ENCODE measurements around the gene KLHL3.

Gene KLHL3

DNA sequence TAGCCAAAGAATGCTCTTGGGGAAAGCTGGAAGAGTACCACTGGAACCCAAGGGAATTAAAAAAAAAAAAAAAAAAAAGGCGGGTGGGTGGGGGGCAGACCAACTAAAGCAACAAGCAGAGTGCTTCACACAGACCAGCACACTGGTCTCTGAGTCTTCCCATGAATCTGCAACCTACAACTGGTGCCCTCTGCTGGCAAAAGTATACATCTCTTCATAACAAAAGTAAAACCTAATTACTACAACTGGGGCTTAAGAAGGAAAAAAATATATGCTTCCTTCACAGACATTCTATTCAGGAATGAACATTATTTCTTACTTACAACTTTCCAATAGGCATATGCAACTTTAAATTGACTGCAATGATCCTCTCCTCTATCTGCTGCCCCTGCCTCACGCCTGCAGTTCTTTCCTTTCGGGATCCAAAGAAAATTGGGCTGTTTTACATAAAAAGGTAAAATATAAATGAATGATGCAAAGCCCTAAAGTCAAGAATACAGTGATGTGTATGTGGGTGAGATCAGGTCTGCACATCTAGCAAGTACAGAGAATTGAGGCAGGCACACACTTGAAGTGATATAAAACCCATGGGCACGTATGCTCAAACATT lies 7.2 kb upstream of the KLHL3 start:
- DNase-seq = peak; percentile 65

DNA sequence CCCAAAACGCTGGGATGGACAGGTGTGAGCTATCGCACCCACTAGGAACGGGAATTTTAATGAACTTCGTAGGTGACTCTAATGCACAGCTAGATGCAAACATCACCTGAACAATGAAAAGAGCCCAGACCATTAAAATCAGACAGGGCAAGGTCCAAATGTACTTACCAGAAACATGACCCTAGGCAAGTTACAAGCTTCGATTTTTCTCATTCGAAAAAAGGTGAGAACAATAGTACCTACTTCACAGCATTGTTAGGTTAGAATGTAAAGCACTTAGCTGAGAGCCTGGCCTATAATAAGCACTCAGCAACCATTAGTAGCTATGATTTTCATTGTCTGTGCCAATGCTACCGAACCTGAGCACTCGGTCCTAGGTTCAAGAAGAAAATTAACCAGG lies 5.8 kb upstream of the KLHL3 start:
- no peak for DNase-seq

DNA sequence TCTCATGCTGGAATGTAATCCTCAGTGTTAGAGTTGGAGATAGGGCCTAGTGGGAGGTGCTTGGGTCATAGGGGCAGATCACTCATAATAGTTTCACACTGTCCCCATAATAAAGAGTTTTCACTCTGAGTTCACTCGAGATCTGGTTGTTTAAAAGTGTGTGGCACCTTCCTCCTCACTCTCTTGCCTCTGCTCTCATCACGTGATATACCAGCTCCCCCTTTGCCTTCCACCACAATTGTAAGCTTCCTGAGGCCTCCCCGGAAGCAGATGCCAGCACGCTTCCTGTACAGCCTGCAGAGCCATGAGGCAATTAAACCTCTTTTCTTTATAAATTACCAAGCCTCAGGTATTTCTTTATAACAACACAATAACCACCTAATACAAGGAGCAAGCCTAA lies 3.8 kb upstream of the KLHL3 start:
- DNase-seq = no peak

DNA sequence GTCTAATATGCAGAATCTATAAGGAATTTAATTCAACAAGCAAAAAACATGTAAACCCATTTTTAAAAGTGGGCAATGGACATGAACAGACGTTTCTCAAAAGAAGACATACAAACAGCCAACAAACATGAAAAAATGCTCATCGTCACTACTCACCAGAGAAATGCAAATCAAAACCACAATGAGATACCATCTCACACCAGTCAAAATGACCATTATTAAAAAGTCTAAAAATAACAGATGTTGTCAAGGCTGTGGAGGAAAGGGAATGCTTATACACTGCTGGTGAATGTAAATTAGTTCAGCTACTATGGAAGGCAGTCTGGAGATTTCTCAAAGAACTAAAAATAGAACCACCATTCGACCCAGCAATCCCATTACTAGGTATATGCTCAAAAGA lies 3.1 kb upstream of the KLHL3 start:
- no peak for DNase-seq

DNA sequence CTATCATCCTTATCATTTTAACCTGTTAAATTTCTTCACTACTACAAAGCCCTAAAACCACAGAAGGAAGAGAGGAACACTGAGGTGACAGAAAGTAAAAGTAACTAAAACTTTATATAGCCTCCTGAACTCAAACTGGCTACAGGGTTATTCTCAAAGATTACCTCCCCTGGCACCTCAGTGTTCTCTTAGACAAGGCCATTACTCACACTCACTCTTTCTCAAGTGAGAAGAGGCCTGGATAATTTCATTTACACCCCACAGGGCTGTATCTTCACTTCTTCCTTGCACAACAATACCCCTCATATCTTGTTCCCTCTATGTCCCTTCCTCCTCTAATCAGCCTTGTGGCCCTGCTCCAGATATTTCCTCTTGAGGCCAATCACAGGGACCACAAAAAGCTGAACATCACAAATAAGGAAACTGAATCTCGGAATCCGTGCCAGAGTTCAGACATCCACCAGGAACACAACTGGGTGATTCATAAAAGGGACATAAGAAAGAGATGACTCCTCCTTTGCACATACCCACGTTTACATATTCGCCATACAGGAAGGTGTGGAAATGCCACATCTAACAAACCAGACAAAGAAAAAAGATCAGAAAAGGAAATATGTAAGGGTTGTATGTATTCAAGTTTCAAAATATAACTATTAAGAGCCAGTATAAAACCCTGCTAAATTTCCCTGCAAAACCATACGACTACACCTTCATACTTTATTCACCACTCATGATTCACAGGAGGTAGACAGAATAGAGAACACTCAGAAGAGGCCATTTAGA lies 1.7 kb upstream of the KLHL3 start:
- DNase-seq = peak; percentile 74

DNA sequence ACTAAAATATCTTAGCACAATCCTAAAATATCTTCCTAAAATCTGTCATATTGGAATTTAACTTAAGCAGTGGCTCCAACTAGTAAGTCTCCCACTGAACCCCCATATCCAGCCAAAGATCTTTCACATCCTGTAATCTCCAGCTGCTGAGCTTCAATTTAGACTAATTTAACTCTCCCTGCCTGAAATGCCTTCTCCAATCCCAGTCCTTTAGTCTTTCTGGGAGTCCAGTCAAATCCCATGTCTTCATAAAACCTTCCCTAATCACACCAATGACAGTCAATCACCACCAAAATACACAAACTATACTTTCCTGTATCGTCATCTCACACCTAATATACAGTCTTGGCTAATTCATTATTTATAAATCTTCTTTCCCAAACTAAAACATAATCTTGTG lies 607 bp upstream of the KLHL3 start:
- no peak for DNase-seq

DNA sequence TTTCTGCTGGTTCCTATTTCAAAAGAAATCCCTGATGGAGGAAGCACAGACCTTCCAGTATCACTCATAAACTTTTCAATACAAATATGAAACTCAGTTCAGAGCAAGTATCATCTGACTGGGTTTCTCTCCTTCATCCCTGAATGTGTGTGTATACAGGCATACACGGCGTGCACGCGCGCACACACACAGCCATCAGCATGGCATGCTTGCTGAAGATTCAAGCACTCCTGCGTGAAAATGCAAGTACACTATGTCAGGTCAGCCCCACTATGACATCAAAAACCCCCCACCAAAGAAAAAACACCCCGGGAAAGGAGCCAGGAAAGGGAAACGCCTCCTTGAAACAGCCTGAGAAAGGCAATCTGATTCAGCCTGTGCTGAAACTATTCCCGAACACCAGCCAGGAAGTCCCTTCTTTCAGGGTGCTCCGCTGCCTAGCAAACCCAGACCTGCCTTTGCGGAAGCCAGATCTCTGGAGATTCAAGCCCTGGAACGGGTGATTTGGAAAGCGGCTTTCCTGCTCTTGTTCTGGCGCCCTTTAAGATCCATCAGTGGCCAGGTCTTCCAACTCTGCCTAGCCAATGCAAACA lies 831 bp downstream of the KLHL3 start:
- DNase-seq = peak; percentile 67

DNA sequence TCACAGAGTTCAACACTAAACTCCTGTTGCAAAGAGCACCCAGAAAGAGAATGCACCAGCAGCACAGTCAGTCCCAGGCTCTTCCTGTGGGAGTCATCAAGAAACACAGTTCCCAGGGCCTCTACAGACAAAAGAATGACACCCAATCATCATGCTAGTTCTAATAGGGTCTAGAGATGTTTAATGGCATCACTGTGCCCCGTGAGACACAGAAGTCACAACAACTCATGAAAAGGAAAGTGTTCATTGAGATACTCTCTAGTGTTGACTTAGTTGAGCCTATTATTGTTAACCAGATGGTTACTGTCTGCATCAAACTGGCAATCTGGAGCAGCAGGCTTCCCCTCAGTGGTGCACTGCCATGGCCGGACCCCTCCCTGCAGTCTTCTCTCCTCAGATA lies 1.6 kb downstream of the KLHL3 start:
- DNase-seq = no peak

DNA sequence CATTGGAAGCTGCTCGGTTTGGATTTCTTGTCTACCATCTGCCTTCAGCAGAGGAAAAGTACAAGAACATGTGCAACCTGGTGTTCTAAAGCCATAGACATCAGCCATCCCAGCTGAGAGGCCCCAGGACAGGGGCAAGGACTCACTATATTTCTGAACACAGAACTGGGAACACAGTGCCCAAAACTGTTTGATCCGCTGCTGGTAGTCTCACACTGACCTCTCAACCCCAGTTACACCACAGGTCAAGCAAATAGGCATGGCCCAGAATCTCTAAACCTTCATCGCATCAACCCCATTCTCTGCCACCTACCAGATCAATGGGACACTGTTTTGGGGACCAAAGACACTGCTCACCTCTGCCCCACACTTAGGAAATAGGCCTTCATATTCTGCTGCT lies 2.0 kb downstream of the KLHL3 start:
- DNase-seq = no peak

DNA sequence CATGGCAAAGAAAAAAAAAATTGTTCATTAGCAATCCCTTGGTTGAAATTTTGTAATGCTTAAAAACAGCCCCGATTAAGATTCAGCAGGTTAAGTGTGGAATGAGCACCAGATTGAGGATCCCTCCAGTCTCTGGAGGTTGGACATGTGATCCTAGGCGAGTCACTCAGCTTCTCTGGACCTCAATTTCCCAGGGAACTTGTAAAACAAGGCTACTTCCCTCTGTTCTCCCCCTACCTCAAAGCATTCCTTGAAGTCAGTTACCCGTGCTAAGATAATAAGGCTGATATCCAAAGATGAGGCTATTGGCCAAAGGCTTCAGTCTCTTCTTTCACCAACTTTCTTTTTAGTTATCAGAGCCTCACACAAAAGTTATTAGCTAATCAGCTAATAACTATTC lies 2.9 kb downstream of the KLHL3 start:
- no peak for DNase-seq

DNA sequence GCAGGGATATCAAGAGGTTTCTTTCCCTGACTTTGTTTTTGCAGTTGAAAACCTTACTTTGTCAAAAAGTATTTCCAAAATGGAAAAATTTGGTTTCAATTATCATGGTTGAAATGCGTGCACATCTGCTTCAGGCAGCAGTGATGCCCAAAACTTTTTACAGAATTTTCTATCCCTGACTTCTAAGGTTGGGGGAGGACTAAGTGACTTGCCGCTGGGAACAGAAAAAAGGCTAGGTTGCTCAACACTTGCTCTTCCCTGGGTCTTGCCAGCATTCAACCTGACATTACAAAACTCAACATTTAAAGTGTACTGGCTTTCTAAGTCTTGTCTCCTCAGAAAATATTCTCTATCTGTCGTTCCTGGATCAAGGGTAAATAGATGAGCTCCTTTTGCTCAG lies 4.7 kb downstream of the KLHL3 start:
- DNase-seq = no peak

DNA sequence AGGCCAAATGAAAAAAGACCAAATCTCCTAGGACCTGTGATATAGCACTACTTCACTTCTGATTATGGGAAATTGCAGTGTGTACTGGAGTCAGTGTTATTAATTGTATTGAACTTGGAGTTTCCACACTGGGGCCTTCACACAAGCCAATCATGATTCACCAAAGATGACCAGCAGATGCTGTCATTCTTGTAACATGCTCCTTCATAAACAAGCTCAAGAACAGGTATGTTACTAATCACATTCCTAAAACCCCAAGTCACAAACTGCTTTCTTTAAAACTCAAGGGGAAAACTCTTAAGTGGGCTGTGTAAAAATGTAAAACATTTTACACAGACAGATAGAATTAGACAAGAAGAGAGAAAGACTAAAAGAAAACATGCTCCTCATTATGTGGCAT lies 5.6 kb downstream of the KLHL3 start:
- DNase-seq = no peak

DNA sequence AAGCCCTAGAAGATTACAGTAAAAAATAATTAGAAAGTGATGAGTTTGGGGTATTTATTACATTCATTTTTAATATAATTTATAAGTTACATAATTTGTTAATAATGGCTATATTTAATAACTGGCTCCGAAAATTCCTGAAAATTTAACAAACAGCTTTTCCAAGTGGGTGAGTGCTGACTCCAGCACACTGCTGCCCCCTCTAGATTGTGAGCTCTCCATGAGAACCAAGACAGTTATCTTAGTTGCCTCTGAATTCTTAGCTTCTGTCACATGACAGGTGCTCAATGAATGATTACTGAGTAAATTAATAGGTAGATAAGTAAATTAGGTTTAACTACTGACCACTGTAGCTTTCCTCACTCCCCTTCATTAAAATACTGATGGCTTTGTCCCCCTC lies 7.8 kb downstream of the KLHL3 start:
- DNase-seq = no peak

DNA sequence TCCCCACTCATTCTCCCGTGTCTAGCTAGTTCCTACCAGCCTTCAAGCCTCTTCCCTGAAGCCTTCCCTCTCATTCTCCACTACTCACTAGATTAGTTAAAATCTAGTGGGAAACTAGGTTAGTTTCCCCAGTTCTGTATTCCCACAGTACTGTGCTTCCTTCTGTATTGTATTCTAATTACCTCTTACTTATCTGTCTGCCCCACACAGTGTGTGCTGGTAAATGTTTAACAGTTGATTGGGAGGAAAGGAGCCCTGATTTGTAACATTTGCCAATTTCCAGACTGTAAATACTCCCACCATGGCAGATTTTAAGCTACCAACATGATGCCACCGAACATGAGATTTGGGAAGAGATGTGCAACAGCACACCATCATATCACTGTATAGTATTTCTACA lies 8.3 kb downstream of the KLHL3 start:
- DNase-seq = no peak

DNA sequence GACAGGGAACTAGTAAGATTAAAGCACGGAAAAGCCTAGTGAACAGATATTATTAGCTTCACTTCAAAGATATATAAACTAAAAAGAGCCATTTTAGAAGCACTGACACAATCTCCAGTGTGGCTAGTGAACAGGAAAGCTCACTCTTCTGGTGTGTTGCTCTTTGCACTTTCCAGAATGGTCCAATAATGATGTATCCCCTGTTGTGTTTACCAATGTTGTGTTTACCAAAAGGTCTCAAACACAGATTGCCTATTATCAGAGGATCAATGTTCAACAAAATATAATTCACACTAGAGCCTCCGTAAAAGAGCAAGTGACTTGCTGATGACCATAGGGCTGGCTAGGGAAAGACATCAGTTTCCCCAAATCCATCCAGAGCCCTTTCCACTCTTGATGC lies 11.6 kb downstream of the KLHL3 start:
- DNase-seq = no peak

DNA sequence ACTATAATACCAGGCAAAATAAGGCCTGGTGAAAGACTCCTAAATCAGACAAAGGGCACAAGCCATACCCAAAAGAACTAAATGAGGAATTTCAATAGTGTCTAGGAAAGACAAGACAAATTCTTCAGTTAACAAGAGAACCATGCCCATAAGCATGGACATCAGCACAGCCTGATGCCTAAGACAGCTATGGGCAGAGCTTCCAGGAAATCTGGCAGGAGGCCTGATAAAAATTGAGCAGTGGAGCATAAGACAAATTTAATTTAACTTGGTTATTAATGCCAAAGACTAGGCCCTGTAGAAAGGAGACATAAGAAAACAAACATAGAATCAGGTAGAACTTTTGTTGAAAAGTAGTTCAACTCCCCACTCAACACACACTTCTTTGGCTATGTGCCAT lies 17.3 kb downstream of the KLHL3 start:
- DNase-seq = no peak

DNA sequence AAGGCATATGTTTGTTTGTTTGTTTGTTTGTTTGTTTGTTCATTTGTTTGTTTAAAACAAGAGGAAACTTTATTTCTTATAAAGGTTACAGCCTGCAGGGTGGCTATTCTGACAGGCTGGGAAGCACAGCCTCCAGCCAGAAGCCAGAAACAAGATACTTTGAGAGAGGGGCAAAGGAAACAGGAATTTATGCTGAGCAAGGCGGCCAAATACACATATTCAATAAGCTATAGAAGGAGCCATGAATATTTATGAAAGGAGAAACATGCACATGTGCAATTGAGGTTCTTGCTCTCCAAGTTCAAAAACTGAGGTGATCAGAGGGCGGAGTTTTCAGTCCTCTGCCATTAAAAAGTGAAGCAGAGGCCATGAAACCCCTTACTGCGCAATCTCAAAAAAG lies 19.6 kb downstream of the KLHL3 start:
- no peak for DNase-seq

DNA sequence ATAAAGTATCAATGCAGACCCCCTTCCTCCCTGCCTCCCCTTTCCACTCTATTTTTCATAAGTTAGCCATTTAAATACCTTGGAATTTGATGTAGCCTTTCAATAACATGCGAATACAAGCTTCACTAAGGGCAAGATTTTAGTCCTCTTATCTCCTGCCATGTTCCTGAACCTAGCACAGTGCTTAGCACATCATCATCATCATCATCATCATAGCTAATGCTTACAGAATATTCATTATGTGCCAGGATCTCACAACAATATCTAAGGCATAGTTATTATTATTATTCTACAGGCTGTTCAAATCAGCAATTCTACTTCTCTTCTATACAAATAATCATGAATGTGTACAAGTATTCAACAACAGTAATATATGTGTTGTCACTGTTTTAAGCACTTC lies 20.4 kb downstream of the KLHL3 start:
- DNase-seq = no peak

DNA sequence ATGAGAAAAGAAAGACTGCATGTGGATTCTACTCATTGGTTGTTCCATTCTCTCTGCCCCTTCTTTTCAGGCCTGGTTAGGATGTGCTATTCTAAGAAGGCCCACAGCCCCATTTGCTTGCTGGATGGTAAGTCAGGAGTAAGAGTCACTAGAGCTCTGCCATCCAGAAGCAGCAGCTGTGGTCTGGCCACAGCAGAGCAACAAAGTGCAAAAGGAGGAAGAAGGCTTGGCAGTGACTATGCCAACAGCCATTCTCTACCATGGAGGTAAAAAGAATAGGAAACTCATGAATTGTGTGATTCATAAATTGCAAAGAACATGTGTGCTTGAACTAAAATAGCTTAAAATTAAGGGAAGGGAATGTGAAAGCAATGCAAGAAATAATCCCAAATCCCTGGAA lies 20.9 kb downstream of the KLHL3 start:
- DNase-seq = no peak

DNA sequence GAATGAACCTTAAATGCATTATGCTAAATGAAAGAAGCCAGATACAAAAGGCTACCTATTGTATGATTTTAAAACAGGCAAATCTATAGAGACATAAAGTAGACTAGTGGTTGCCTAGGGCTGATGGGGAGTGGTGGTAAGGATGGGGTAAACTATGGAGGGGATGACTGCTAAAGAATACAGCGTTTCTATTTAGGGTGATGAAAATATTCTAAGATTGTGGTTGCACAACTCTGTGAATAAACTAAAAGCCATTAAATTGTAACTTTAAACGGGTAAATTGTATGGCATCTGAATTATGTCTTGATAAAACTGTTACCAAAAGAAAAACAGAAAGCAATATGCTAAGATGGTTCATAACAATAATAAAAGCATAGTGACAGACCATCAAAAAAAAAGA lies 21.4 kb downstream of the KLHL3 start:
- DNase-seq = no peak

DNA sequence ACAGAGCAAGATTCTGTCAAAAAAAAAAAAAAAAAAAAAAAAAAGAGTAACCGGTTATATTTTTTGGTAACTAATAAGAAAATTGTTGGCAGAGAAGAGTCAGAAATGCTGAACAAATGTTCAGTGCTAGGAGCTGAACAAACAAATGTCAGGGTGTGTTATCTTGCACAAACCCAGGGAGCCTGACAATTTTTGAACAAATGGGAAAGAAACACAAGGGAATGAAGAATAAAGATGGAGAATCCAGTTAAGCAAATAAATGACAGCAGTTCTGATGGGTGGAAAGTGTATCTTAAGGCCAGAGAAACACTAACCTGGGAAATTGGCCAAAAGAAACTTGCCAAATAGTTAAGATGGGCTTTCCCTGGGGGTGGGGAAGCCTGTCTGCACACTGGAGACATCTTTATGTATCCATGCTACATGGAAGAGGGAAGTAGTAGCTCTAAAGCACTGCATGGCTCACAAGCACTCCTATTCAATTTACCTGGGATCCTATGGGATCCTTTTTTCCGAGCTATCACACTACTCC lies 23.7 kb downstream of the KLHL3 start:
- DNase-seq = no peak

DNA sequence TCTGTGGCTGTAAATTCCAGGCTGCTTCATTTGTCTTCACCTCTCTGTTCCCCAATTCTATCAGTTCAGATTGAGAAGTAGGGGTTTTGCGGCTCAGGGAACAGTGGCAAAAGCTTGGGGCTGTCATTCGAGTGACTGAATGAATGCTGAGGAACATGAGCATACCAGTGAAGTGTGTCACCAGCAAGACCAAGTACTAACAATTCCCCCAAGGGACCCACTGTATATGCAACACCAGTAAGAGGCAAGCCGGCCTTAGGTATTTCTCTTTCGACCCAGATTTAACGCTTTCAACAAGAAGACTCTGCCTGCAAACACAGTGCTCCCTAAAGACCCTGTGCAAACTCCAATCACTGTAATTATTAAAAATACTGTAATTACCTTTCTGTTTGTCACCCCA lies 25.8 kb downstream of the KLHL3 start:
- DNase-seq = no peak

DNA sequence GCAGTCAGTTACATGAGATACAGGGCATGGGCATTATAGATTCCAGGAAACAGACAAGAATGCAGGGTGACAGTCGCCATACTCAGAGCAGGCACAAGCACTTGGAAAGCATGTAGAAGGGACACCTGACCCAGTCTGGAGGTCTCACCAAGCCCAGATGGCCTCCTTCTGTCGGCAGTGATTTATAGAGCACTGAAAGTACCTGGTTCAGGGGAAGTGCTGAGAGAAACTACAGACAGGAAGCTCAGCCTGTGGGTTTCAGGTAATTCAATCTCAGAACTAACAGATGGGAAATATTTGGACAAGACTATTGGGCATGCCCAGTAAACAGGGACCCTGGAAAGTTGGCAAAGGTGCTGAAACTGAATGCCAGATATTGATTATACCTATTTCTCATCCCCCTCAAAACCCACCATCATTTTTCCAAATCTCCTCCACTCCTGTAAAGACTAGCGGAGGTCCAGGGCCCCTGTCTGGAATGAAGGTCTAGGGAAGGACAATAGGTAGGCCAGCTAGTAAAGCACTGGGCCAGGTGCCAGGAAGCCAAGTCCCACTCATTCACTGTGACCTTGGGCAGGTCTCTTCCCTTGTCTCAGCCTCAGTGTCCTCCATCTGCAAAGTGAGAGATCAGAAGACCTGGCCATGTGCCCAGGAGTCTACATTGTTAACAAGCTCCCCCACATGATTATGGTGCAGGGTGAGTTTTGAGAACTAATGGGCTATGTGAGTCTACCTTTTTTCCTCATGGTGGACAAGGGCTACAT lies 26.9 kb downstream of the KLHL3 start:
- no peak for DNase-seq

DNA sequence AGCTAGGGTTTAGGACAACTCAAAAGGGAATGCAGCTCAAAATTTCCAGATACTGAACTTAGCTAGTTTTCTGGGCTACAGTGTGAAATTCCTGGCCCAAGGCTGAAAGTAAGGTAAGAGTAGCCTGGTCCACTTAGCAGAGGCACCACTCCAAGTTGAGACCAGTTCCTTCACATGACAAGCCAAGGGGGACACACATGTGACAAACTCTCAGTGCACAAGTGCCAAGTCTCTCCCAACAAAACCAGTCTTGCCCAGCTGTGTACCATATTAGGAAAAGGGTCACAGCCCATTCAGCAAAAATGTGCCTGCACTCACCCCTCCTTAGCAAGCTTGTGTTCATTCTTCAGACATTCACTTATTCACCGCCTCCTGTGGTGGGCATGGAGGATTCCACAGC lies 27.8 kb downstream of the KLHL3 start:
- no peak for DNase-seq
